Left ventricle myocardium inferior (tissue), 1 donor: Measurements from ENCODE around the gene PCID2. TPM values are rescaled to one million over a fixed set of nuclear protein-coding genes. Genes with fewer than 3 reads are reported as not detected.

Experiments used
- DNase-seq: peaks from one replicate; pipeline ENCODE4 v3.0.0-alpha.2; 2020
- H3K27ac ChIP-seq: fragments of 200-600 bp; replicated peaks from 2 replicates; pipeline ENCODE4 v1.8.0; 2021
- H3K27me3 ChIP-seq: fragments of 200-600 bp; 2 replicates; pipeline ENCODE4 v1.8.0; 2021; ENCODE audit warnings: low read depth
- H3K36me3 ChIP-seq: fragments of 200-600 bp; 2 replicates; pipeline ENCODE4 v1.8.0; 2021
- H3K4me1 ChIP-seq: fragments of 200-600 bp; 2 replicates; pipeline ENCODE4 v1.8.0; 2021
- H3K4me3 ChIP-seq: fragments of 200-600 bp; 2 replicates; pipeline ENCODE4 v1.8.0; 2021; ENCODE audit warnings: mild to moderate bottlenecking, moderate library complexity
- H3K9me3 ChIP-seq: fragments of 200-600 bp; replicated peaks from 2 replicates; pipeline ENCODE4 v1.8.0; 2021
- intact Hi-C: fragments of 100-400 bp; cut with micrococcal nuclease; formaldehyde crosslinking; loops from one replicate; pipeline ENCODE4 v1.11.0; 2022
- total RNA-seq: library from RNA; stranded (reverse); fragmentation: NEBNext Ultra II Directional; extraction: Animal tissue kit (Norgen Biotek cat#: 25700); gene quantifications from one replicate; pipeline ENCODE4 v1.2.1, GENCODE V29; 2021
- TF ChIP-seq, protein P1 (sequence below): fragments of 200-600 bp; IDR thresholded peaks from 2 replicates; pipeline ENCODE4 v1.8.0; 2021; ENCODE audit warnings: antibody characterized with exemption, mild to moderate bottlenecking, borderline replicate concordance
- donor health status: DM: no; HTN: yes; CAD: no; lungs with severe emphysema.

The PCID2 gene
- total RNA-seq, 1 donor from 2014 or later: 54.5 TPM

DNA sequence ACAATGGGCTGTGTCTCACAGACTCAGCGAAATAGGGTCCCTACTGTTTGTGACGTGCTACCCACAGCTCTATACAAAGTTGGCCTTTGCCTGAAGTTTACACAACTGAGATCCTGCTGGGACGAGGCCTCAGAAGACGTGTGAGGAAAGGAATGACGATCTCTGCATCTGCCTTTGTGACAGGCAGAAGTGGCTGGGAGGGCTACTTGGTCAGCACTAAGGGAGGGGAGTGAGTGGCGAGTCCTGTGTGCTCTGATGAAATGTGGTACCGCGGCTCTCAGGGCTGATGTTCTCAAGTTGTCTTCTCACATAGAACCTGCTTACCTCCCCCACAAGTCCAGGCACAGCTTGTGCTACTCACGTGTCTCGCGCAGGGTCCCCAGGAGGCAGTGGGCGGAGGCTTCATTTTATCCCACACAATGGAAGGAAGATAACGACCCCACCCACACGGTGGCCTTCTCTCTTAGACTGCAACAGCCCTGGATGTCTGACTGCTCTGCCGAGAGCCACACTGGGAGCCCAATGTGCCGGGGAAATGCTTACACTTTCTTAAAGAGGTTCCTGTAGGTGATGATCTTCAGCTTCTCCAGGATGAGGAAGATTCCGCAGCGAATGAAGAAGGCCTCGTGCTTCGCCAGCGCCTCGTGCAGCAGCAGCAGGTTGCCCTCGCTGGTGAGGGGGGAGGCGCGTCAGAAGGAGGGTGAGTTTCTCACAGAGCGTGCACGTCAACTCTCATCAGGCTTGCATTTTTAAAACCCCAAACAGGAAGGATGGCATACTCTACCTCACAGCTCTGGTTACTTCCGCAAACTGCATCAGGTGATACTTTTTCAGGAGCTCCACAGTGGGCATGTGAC, 28.9 kb downstream of the PCID2 start:
- no peak for DNase-seq

DNA sequence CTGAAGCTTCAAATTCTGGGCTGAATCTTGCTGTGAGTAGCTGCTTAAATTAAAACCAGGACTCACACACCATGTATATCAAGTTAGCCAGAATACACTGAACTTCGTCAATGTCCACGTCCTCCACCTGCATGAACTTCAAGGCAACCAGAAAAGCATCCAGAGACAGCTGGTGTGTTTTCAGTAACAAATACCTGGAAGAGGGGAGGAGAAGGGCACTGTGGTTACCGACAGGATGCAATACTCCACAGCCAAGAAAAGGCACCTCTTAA, 29.6 kb downstream of the PCID2 start:
- TF ChIP-seq, protein P1, sequence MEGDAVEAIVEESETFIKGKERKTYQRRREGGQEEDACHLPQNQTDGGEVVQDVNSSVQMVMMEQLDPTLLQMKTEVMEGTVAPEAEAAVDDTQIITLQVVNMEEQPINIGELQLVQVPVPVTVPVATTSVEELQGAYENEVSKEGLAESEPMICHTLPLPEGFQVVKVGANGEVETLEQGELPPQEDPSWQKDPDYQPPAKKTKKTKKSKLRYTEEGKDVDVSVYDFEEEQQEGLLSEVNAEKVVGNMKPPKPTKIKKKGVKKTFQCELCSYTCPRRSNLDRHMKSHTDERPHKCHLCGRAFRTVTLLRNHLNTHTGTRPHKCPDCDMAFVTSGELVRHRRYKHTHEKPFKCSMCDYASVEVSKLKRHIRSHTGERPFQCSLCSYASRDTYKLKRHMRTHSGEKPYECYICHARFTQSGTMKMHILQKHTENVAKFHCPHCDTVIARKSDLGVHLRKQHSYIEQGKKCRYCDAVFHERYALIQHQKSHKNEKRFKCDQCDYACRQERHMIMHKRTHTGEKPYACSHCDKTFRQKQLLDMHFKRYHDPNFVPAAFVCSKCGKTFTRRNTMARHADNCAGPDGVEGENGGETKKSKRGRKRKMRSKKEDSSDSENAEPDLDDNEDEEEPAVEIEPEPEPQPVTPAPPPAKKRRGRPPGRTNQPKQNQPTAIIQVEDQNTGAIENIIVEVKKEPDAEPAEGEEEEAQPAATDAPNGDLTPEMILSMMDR: no peak

More for the DNA sequence above, 28.9 kb downstream of the PCID2 start:
- Histone ChIP-seq H3K4me1 (peaks cover 31% of the 10 kb centered on the region), H3K9me3 (no peaks in the 10 kb centered on the region), H3K27ac (peak overlapping the region; percentile 44), H3K27me3 (no peaks in the 10 kb centered on the region), H3K36me3 (peaks cover 95% of the 10 kb centered on the region), H3K4me3 (no peak overlapping the region)
- intact Hi-C loops: no loop called here
- TF ChIP-seq, protein P1: no peak

DNA sequence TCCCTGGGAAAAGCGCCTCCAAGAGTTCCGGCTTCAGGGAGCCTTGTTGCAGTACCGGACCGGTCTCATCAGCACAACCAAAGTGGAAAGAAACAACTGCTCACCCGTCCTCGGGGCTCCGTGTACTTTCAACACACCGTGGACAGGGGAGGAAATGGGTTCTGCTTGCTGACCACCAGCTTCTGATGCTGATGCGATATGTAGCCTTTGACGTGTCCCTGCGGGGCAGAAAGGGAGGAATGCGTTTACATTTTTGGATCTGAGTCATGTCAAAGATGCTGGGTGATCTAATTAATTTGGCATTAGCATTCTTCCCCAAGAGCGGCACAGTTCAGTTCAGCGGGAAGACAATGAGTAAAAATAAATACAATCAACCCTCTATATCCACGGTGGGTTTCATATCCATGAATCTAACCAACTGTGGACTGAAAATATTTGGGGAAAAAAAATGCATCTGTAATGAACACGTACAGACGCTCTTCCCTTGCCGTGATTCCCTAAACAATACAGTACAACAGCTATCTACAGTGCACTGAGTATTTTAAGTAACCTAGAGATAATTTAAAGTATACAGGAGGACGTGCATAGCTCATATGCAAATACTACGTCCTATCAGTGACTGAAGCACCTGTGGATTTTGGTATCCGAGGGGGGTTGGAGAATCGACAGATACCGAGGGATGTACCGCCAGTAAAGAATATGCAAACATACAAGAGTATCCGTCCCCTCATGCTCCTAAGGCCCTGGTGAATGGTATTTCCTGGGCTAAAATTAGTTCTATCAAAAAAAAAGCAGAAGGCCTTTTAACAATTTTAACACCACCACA, 30.2 kb downstream of the PCID2 start:
- H3K9me3 ChIP-seq: no peaks in the 10 kb centered on the region
- peaks cover 31% of the 10 kb centered on the region for H3K4me1 ChIP-seq
- no peak overlapping the region for H3K4me3 ChIP-seq
- TF ChIP-seq, protein P1: no peak
- intact Hi-C loops: no loop called here
- no peak for DNase-seq
- H3K36me3 ChIP-seq: peaks cover 86% of the 10 kb centered on the region
- H3K27me3 ChIP-seq: no peaks in the 10 kb centered on the region
- no peak overlapping the region for H3K27ac ChIP-seq

More for the DNA sequence above, 29.6 kb downstream of the PCID2 start:
- Histone ChIP-seq H3K36me3 (peaks cover 91% of the 10 kb centered on the region), H3K4me1 (peaks cover 31% of the 10 kb centered on the region), H3K27me3 (no peaks in the 10 kb centered on the region), H3K9me3 (no peaks in the 10 kb centered on the region), H3K27ac (peak overlapping the region; percentile 44), H3K4me3 (no peak overlapping the region)
- intact Hi-C loops: no loop called here
- DNase-seq: no peak

DNA sequence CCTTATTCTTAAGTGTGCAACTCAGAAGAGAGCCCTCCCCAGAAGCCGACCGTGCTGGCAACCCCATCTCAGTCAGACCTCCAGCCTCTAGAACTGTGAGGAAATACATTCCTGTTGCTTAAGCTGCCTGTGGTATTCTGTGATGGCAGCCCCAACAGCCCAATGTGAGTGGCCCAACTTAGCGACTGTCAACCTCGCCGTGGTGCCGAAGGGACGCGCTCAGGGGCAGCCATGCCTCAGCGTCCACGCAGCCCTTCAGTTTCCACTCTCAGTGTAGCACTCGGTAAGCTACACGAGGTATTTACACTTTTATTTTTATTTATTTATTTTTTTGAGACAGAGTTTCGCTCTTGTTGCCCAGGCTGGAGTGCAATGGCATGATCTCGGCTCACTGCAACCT, 31.6 kb downstream of the PCID2 start:
- Histone ChIP-seq H3K4me1 (peaks cover 31% of the 10 kb centered on the region), H3K36me3 (peaks cover 73% of the 10 kb centered on the region), H3K27ac (no peak overlapping the region), H3K9me3 (no peaks in the 10 kb centered on the region), H3K27me3 (no peaks in the 10 kb centered on the region), H3K4me3 (no peak overlapping the region)
- no peak for DNase-seq
- intact Hi-C loops: no loop called here
- TF ChIP-seq, protein P1: no peak

DNA sequence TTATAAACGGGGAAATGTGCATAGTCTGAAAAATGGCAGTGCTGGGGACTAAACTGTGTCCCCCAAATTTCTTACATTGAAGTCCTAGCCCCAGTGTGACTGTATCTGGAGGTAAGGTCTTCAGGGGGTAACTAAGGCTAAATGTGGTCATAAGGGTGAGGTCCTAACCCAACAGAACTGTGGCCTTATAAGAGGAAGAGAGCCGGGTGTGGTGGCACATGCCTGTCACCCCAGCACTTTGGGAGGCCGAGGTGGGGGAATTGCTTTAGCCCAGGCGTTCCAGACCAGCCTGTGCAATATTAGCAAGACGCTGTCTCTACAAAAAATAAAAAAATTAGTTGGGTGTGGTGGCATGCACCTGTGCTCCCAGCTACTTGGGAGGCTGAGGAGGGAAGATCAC, 32.2 kb downstream of the PCID2 start:
- no peak overlapping the region for H3K27ac ChIP-seq
- DNase-seq: no peak
- peaks cover 31% of the 10 kb centered on the region for H3K4me1 ChIP-seq
- TF ChIP-seq, protein P1: no peak
- H3K9me3 ChIP-seq: no peaks in the 10 kb centered on the region
- H3K4me3 ChIP-seq: no peak overlapping the region
- intact Hi-C loops: no loop called here
- no peaks in the 10 kb centered on the region for H3K27me3 ChIP-seq
- peaks cover 75% of the 10 kb centered on the region for H3K36me3 ChIP-seq
